LNCAP (cell line): ENCODE data around the gene ACTL10.

Experiments
- CTCF ChIP-seq: fragments of 450-650 bp; IDR thresholded peaks from 2 replicates; pipeline ENCODE4 v1.5.1; 2017; ENCODE audit warnings: mild to moderate bottlenecking

Gene ACTL10

GRCh38 chr20:33664085-33664761 lies 2.5 kb upstream of the ACTL10 start:
- TF ChIP-seq CTCF, result no peak

- no peak for TF ChIP-seq CTCF
These were observed 2.0 kb upstream of the ACTL10 start for GRCh38 chr20:33664762-33665144.

- no peak for TF ChIP-seq CTCF
These were observed 517 bp downstream of the ACTL10 start for GRCh38 chr20:33667245-33667675.

GRCh38 chr20:33667676-33668465 lies 1.1 kb downstream of the ACTL10 start:
- peak; percentile 89 for TF ChIP-seq CTCF

GRCh38 chr20:33668466-33669155 lies 1.9 kb downstream of the ACTL10 start:
- TF ChIP-seq CTCF, result no peak

GRCh38 chr20:33669224-33669623 lies 2.5 kb downstream of the ACTL10 start:
- TF ChIP-seq CTCF, result no peak

GRCh38 chr20:33669873-33670640 lies 3.3 kb downstream of the ACTL10 start:
- no peak for TF ChIP-seq CTCF
